Psoas muscle (tissue), 8 donors: ENCODE measurements around the gene CYP21A2. TPM values are rescaled to one million over a fixed set of nuclear protein-coding genes. Genes with fewer than 3 reads are reported as not detected.
"Not testable (repeated sequence)": the region's sequence is repeated elsewhere in the genome, so short reads cannot be mapped to it uniquely, and the experiment has no call there.

ENCODE experiments used
- ATAC-seq, 4 donors: fragments of 200-7000 bp; cut with Tn5 transposase; one replicate each; pipeline ENCODE4 v1.9.1; 2020; ENCODE audit warnings: moderate library complexity in 3 of 4, mild to moderate bottlenecking in 2 of 4
- DNase-seq, 2 donors: peaks; one replicate each; pipeline ENCODE4 v3.0.0-alpha.2; 2020
- H3K27ac ChIP-seq: fragments of 200-600 bp; one replicate; pipeline ENCODE4 v1.8.0; 2022
- H3K27me3 ChIP-seq, 3 donors: fragments of 200-600 bp in 1 of 3; one replicate each; pipeline versions ENCODE4 v1.6.1 to v1.8.0; 2013 to 2022; ENCODE audit warnings: low read length in 2 of 3, mild to moderate bottlenecking in 2 of 3, moderate library complexity in 1 of 3; ENCODE audit not compliant: insufficient read depth in 3 of 3
- H3K36me3 ChIP-seq, 2 donors: fragments of 200-600 bp in 1 of 2; one replicate each; pipeline versions ENCODE4 v1.6.1 to v1.8.0; 2013 to 2022; ENCODE audit warnings: low read depth in 1 of 2, mild to moderate bottlenecking in 1 of 2, moderate library complexity in 1 of 2; ENCODE audit not compliant: insufficient read depth in 1 of 2
- H3K4me1 ChIP-seq: fragments of 200-600 bp; one replicate; pipeline ENCODE4 v1.8.0; 2022
- H3K4me3 ChIP-seq: fragments of 200-600 bp; one replicate; pipeline ENCODE4 v1.8.0; 2022; ENCODE audit warnings: mild to moderate bottlenecking
- H3K9me3 ChIP-seq: fragments of 200-600 bp; one replicate; pipeline ENCODE4 v1.8.0; 2022
- WGBS, 3 donors: extraction: QIAGEN DNeasy Blood & Tissue Kit; methylation state at CpG; one replicate each; pipeline versions ENCODE4 v1.1.6 to v1.1.7; 2013; 5-methylcytosine and 5-hydroxymethylcytosine counted together
- intact Hi-C, 2 donors: fragments of 100-400 bp; cut with DNase I; formaldehyde crosslinking; loops; one replicate each; pipeline versions ENCODE4 v1.11.0 to v1.14.2; 2022
- polyA plus RNA-seq, 3 donors: library from polyadenylated mRNA; stranded (reverse); fragments of 200-250 nt; gene quantifications; one replicate each; pipeline ENCODE4 v1.2.3, GENCODE V29; 2013
- total RNA-seq, 4 donors: library from RNA; stranded (reverse); fragmentation: NEBNext Ultra II Directional in 2 of 4; extraction: Animal tissue kit (Norgen Biotek cat#: 25700) in 2 of 4; gene quantifications; one replicate each; pipeline versions ENCODE4 v1.2.1 to v1.2.4, GENCODE V29; 2021 to 2023
- donor health status: healthy with polysubstance abuse.
- donor health status: DM: no; HTN: no; CAD: no; lungs with moderate emphysema.
- donor health status: Bipolar disorder and iron deficiency.
- donor health status: healthy.
- donor health status: DM: yes; HTN: yes; CAD: no.
- donor health status: DM: no; HTN: no; CAD: no.
- donor health status: DM: no; HTN: no; CAD: no.
- donor health status: DM: yes; HTN: yes; CAD: no.

Gene CYP21A2
- total and polyA plus RNA-seq, 7 donors: 0.05 to 9.9 (median 0.15) TPM; not detected in 3

- intact Hi-C loops, DNase-seq, H3K4me1 ChIP-seq, H3K4me3 ChIP-seq, H3K27me3 ChIP-seq, ATAC-seq, H3K27ac ChIP-seq, H3K9me3 ChIP-seq, H3K36me3 ChIP-seq: not testable (repeated sequence)
- no CpG with 5 or more reads among the region's 16 CpGs for WGBS, 3 donors
Measured at GRCh38 chr6:32035283-32036013, 2.8 kb upstream of the CYP21A2 start.

GRCh38 chr6:32037136-32037535, 1.1 kb upstream of the CYP21A2 start:
- DNase-seq: peak; percentile 1 to 3
- WGBS, 3 donors: 76 to 86% (median 79%) methylated on average over 4 to 5 of the region's 5 CpGs
- ATAC-seq, H3K9me3 ChIP-seq, H3K27ac ChIP-seq, H3K4me3 ChIP-seq, H3K4me1 ChIP-seq, intact Hi-C loops, H3K36me3 ChIP-seq, H3K27me3 ChIP-seq: not testable (repeated sequence)

GRCh38 chr6:32038878-32039277, 663 bp downstream of the CYP21A2 start:
- H3K27me3 ChIP-seq, H3K4me3 ChIP-seq, H3K4me1 ChIP-seq, H3K36me3 ChIP-seq, H3K9me3 ChIP-seq, ATAC-seq, H3K27ac ChIP-seq, intact Hi-C loops: not testable (repeated sequence)
- peak in 1 of 2 donors; percentile 16 for DNase-seq
- 74 to 94% (median 79%) methylated on average over 3 to 4 of the region's 5 CpGs for WGBS, 3 donors

- H3K4me3 ChIP-seq, H3K9me3 ChIP-seq, ATAC-seq, H3K27ac ChIP-seq, intact Hi-C loops, H3K36me3 ChIP-seq, H3K4me1 ChIP-seq, H3K27me3 ChIP-seq: not testable (repeated sequence)
- WGBS, 3 donors: 65 to 75% (median 68%) methylated on average over 13 to 23 of the region's 24 CpGs
- DNase-seq: peak in 1 of 2 donors; percentile 46
Measured at GRCh38 chr6:32039321-32040274, 1.4 kb downstream of the CYP21A2 start.

GRCh38 chr6:32040299-32041049, 2.3 kb downstream of the CYP21A2 start:
- H3K4me3 ChIP-seq, H3K27me3 ChIP-seq, H3K36me3 ChIP-seq, H3K4me1 ChIP-seq, H3K27ac ChIP-seq, ATAC-seq, H3K9me3 ChIP-seq, intact Hi-C loops: not testable (repeated sequence)
- DNase-seq: peak in 1 of 2 donors; percentile 36
- WGBS, 3 donors: 68 to 84% (median 71%) methylated on average over 12 to 22 of the region's 43 CpGs

GRCh38 chr6:32041050-32041321, 2.8 kb downstream of the CYP21A2 start:
- ATAC-seq, H3K9me3 ChIP-seq, H3K36me3 ChIP-seq, H3K4me1 ChIP-seq, H3K4me3 ChIP-seq, intact Hi-C loops, H3K27ac ChIP-seq, H3K27me3 ChIP-seq: not testable (repeated sequence)
- WGBS, 3 donors: 63 to 82% (median 67%) methylated on average over 3 to 7 of the region's 13 CpGs
- DNase-seq: peak in 1 of 2 donors; percentile 26

- H3K9me3 ChIP-seq, H3K4me3 ChIP-seq, H3K4me1 ChIP-seq, H3K36me3 ChIP-seq, intact Hi-C loops, ATAC-seq, H3K27ac ChIP-seq, H3K27me3 ChIP-seq: not testable (repeated sequence)
- DNase-seq: peak in 1 of 2 donors; percentile 18
- 43 to 60% (median 58%) methylated on average over 4 to 6 of the region's 10 CpGs for WGBS, 3 donors
Measured at GRCh38 chr6:32041385-32041784, 3.2 kb downstream of the CYP21A2 start.

GRCh38 chr6:32042276-32042675, 4.1 kb downstream of the CYP21A2 start:
- H3K9me3 ChIP-seq, intact Hi-C loops, H3K36me3 ChIP-seq, ATAC-seq, H3K4me3 ChIP-seq, H3K27me3 ChIP-seq, H3K4me1 ChIP-seq, H3K27ac ChIP-seq: not testable (repeated sequence)
- DNase-seq: peak in 1 of 2 donors; percentile 43
- WGBS, 3 donors: 87 to 93% (median 92%) methylated on average over 12 to 13 of the region's 15 CpGs

- H3K27me3 ChIP-seq, H3K4me3 ChIP-seq, H3K9me3 ChIP-seq, H3K27ac ChIP-seq, ATAC-seq, H3K36me3 ChIP-seq, intact Hi-C loops, H3K4me1 ChIP-seq: not testable (repeated sequence)
- WGBS, 3 donors: 86 to 87% (median 87%) methylated on average over 13 to 19 of the region's 31 CpGs
- peak in 1 of 2 donors; percentile 30 for DNase-seq
Measured at GRCh38 chr6:32043589-32044380, 5.6 kb downstream of the CYP21A2 start.

GRCh38 chr6:32044916-32045315, 6.7 kb downstream of the CYP21A2 start:
- H3K9me3 ChIP-seq, H3K27ac ChIP-seq, intact Hi-C loops, H3K36me3 ChIP-seq, H3K4me3 ChIP-seq, ATAC-seq, H3K27me3 ChIP-seq, H3K4me1 ChIP-seq: not testable (repeated sequence)
- DNase-seq: peak in 1 of 2 donors; percentile 44
- WGBS, 3 donors: 83 to 90% (median 84%) methylated on average over 8 to 12 of the region's 18 CpGs
